Testis (tissue), 3 donors: ENCODE results near the gene DHX34. TPM values are rescaled to one million over a fixed set of nuclear protein-coding genes. Genes with fewer than 3 reads are reported as not detected.

Source experiments
- DNase-seq: peaks from one replicate; pipeline ENCODE4 v3.0.0-alpha.2; 2019
- H3K27ac ChIP-seq, 2 donors: fragments of 200-600 bp; sonication (generic); one replicate each; pipeline ENCODE4 v1.5.1; 2019
- H3K27me3 ChIP-seq: fragments of 200-600 bp; sonication (generic); one replicate; pipeline ENCODE4 v1.5.1; 2019
- H3K36me3 ChIP-seq: fragments of 200-600 bp; sonication (generic); one replicate; pipeline ENCODE4 v1.5.1; 2017; ENCODE audit warnings: low read depth; ENCODE audit errors: missing control alignments
- H3K4me1 ChIP-seq: fragments of 200-600 bp; sonication (generic); one replicate; pipeline ENCODE4 v1.5.1; 2019
- H3K4me3 ChIP-seq, 2 donors: fragments of 200-600 bp; sonication (generic); one replicate each; pipeline ENCODE4 v1.5.1; 2017 to 2019
- H3K9me3 ChIP-seq: fragments of 200-600 bp; sonication (generic); one replicate; pipeline ENCODE4 v1.5.1; 2017
- CTCF ChIP-seq, 3 experiments: fragments of 450-650 bp in 2 of 3; fragments of 200-600 bp in 1 of 3; sonication (generic) in 1 of 3; IDR thresholded peaks; one replicate each; pipeline ENCODE4 v1.5.1; 2016 to 2019; ENCODE audit warnings: antibody characterized with exemption in 3 of 3, mild to moderate bottlenecking in 2 of 3, moderate library complexity in 1 of 3
- POLR2A ChIP-seq: fragments of 450-650 bp; IDR thresholded peaks from one replicate; pipeline ENCODE4 v1.6.1; 2017; ENCODE audit warnings: antibody characterized with exemption, mild to moderate bottlenecking, moderate library complexity
- WGBS, 2 donors: methylation state at CpG; one replicate each; pipeline ENCODE4 v1.1.5; 2018; 5-methylcytosine and 5-hydroxymethylcytosine counted together
- intact Hi-C: fragments of 100-400 bp; cut with DNase I; formaldehyde crosslinking; loops from one replicate; pipeline ENCODE4 v1.15.1; 2023; ENCODE audit warnings: low total_unique reads
- polyA plus RNA-seq: library from polyadenylated mRNA; stranded (reverse); fragments of 350-450 nt; fragmentation: Illumina TruSeq; extraction: RNeasy Lipid Tissue Mini Kit (QIAGEN cat#74804); gene quantifications from one replicate; pipeline ENCODE4 v1.2.3, GENCODE V29; 2014; ENCODE audit warnings: low read depth, low replicate concordance; ENCODE audit not compliant: insufficient read depth
- total RNA-seq, 2 donors: library from RNA; depleted of rRNA; stranded (reverse); fragments of >200 nt; gene quantifications; one replicate each; pipeline ENCODE4 v1.2.3, GENCODE V29; 2016

Gene DHX34
- total and polyA plus RNA-seq, 3 donors from 2014 or later: 55.1 to 102 (median 67.5) TPM

GRCh38 chr19:47353307-47353712 is 4.2 kb downstream of the DHX34 start:
- no peaks in the 10 kb centered on the region for H3K36me3 ChIP-seq
- DNase-seq: no peak
- WGBS, 2 donors: 88 to 100% methylated on average over 10 to 24 of the region's 24 CpGs
- peaks cover 8% of the 10 kb centered on the region for H3K4me1 ChIP-seq
- intact Hi-C loops: no loop called here
- no peaks in the 10 kb centered on the region for H3K27me3 ChIP-seq
- H3K9me3 ChIP-seq: no peaks in the 10 kb centered on the region
- H3K27ac ChIP-seq: no peak overlapping the region
- no peak overlapping the region for H3K4me3 ChIP-seq
- TF ChIP-seq CTCF (IDR thresholded peaks at IDR 0.05) (no peak), POLR2A (no peak)

- Histone ChIP-seq H3K9me3 (no peaks in the 10 kb centered on the region), H3K4me1 (no peaks in the 10 kb centered on the region), H3K27me3 (no peaks in the 10 kb centered on the region), H3K4me3 (no peak overlapping the region), H3K27ac (no peak overlapping the region), H3K36me3 (no peaks in the 10 kb centered on the region)
- no peak for DNase-seq
- intact Hi-C loops: no loop called here
- 88 to 94% methylated on average over 4 to 6 of the region's 6 CpGs for WGBS, 2 donors
- TF ChIP-seq CTCF (IDR thresholded peaks at IDR 0.05): no peak
- no peak for TF ChIP-seq POLR2A
These were observed 7.8 kb downstream of the DHX34 start for GRCh38 chr19:47356900-47357299.

GRCh38 chr19:47357788-47358680 is 8.9 kb downstream of the DHX34 start:
- intact Hi-C loops: no loop called here
- Histone ChIP-seq H3K27ac (no peak overlapping the region), H3K9me3 (no peaks in the 10 kb centered on the region), H3K27me3 (no peaks in the 10 kb centered on the region), H3K4me1 (no peaks in the 10 kb centered on the region), H3K36me3 (no peaks in the 10 kb centered on the region), H3K4me3 (no peak overlapping the region)
- DNase-seq: no peak
- no peak for TF ChIP-seq CTCF (IDR thresholded peaks at IDR 0.05)
- WGBS, 2 donors: 93 to 95% methylated on average over 12 to 28 of the region's 28 CpGs

- no peaks in the 10 kb centered on the region for H3K4me1 ChIP-seq
- WGBS, 2 donors: 89 to 90% methylated on average over 6 of the region's 6 CpGs
- DNase-seq: no peak
- intact Hi-C loops: no loop called here
- H3K27ac ChIP-seq: no peak overlapping the region
- TF ChIP-seq CTCF (IDR thresholded peaks at IDR 0.05): no peak
- no peak for TF ChIP-seq POLR2A
- H3K36me3 ChIP-seq: no peaks in the 10 kb centered on the region
- no peak overlapping the region for H3K4me3 ChIP-seq
- no peaks in the 10 kb centered on the region for H3K27me3 ChIP-seq
- no peaks in the 10 kb centered on the region for H3K9me3 ChIP-seq
These were observed 9.8 kb downstream of the DHX34 start for GRCh38 chr19:47358936-47359335.

GRCh38 chr19:47362321-47362720 is 13.2 kb downstream of the DHX34 start:
- TF ChIP-seq CTCF (IDR thresholded peaks at IDR 0.05) (no peak), POLR2A (no peak)
- Histone ChIP-seq H3K4me3 (no peak overlapping the region), H3K9me3 (no peaks in the 10 kb centered on the region), H3K36me3 (no peaks in the 10 kb centered on the region), H3K4me1 (no peaks in the 10 kb centered on the region), H3K27ac (no peak overlapping the region), H3K27me3 (no peaks in the 10 kb centered on the region)
- no peak for DNase-seq
- intact Hi-C loops: no loop called here
- WGBS, 2 donors: 90 to 92% methylated on average over 19 to 21 of the region's 21 CpGs
